GM12878 (cell line): Measurements from ENCODE around the gene LCN1.

Source experiments
- CBFB ChIP-seq: IDR thresholded peaks from 2 replicates; pipeline ENCODE4 v1.6.1; 2016; ENCODE audit warnings: antibody characterized with exemption, low read depth
- JUND ChIP-seq: IDR thresholded peaks from 2 replicates; pipeline ENCODE4 v1.6.1; 2012; ENCODE audit warnings: low read depth, mild to moderate bottlenecking, low read length, improper control_type of control experiment, moderate library complexity
- MYC ChIP-seq: IDR thresholded peaks from 2 replicates; pipeline ENCODE4 v1.6.1; 2011; ENCODE audit warnings: mild to moderate bottlenecking, low read length, moderate library complexity, inconsistent platforms; ENCODE audit not compliant: insufficient read depth, insufficient replicate concordance, insufficient read length, severe bottlenecking
- PML ChIP-seq: IDR thresholded peaks from 2 replicates; pipeline ENCODE4 v1.6.1; 2012; ENCODE audit warnings: low read length, inconsistent platforms
- POLR2AphosphoS5 ChIP-seq: IDR thresholded peaks from 2 replicates; pipeline ENCODE4 v1.6.1; 2011; ENCODE audit warnings: mild to moderate bottlenecking, low read length, inconsistent platforms
- RFX5 ChIP-seq: IDR thresholded peaks from 2 replicates; pipeline ENCODE4 v1.6.1; 2011; ENCODE audit warnings: low read depth, low read length, improper control_type of control experiment
- SIN3A ChIP-seq: IDR thresholded peaks from 2 replicates; pipeline ENCODE4 v1.6.1; 2012; ENCODE audit warnings: low read depth, low read length, improper control_type of control experiment
- ZNF217 ChIP-seq: fragments of 450-650 bp; IDR thresholded peaks from 2 replicates; pipeline ENCODE4 v1.6.1; 2017; ENCODE audit warnings: antibody characterized with exemption, mild to moderate bottlenecking
- ZNF274 ChIP-seq: IDR thresholded peaks from one replicate; pipeline ENCODE4 v1.8.0; 2011; ENCODE audit not compliant: insufficient read length, insufficient read depth
- ZNF384 ChIP-seq: IDR thresholded peaks from 2 replicates; pipeline ENCODE4 v1.6.1; 2012; ENCODE audit warnings: low read depth, mild to moderate bottlenecking, low read length, improper control_type of control experiment, borderline replicate concordance
- TF ChIP-seq, protein P1 (sequence below): IDR thresholded peaks from 2 replicates; pipeline ENCODE4 v1.6.1; 2012; ENCODE audit warnings: low read depth, low read length, improper control_type of control experiment
- TF ChIP-seq, protein P2 (sequence below), 3 experiments: IDR thresholded peaks in 2 of 3; conservative IDR thresholded peaks in 1 of 3; 2 replicates each; pipeline ENCODE4 v1.5.1; 2011; ENCODE audit warnings: low read depth in 3 of 3, low read length in 3 of 3, mild to moderate bottlenecking in 3 of 3, control low read depth in 2 of 3, moderate library complexity in 2 of 3, inconsistent platforms in 1 of 3, mixed read lengths in 1 of 3; ENCODE audit not compliant: control insufficient read depth in 2 of 3, insufficient read depth in 1 of 3; ENCODE audit errors: extremely low read depth in 1 of 3

DNA sequence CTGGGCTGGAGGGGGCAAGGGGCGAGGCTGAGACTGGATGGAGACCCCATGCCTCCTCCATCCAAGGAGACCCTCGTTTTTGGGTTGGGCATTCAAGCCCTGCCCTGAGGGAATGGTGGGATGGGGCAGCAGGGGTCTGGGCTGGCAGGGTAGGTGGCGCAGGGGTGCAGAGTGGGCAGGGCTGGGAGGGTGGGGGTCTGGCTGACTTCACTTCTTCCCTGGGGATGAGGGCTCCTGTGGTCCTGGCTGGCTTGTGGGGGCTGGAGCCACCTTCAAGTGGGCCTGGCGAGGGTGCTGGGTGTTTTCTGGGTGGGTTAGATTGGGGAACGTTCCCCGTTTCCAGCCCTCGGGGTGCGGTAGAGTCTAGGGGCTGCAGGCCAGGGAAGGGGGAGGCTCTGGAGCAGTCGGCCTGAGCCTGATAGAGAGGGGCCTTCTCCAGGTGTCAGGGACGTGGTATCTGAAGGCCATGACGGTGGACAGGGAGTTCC lies 412 bp downstream of the LCN1 start:
- TF ChIP-seq PML (no peak), CBFB (no peak), MYC (no peak), ZNF217 (no peak), RFX5 (no peak), ZNF274 (no peak), ZNF384 (no peak), POLR2AphosphoS5 (no peak), JUND (no peak), SIN3A (no peak)
- TF ChIP-seq, protein P1, sequence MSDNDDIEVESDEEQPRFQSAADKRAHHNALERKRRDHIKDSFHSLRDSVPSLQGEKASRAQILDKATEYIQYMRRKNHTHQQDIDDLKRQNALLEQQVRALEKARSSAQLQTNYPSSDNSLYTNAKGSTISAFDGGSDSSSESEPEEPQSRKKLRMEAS, result no peak
- TF ChIP-seq, protein P2, sequence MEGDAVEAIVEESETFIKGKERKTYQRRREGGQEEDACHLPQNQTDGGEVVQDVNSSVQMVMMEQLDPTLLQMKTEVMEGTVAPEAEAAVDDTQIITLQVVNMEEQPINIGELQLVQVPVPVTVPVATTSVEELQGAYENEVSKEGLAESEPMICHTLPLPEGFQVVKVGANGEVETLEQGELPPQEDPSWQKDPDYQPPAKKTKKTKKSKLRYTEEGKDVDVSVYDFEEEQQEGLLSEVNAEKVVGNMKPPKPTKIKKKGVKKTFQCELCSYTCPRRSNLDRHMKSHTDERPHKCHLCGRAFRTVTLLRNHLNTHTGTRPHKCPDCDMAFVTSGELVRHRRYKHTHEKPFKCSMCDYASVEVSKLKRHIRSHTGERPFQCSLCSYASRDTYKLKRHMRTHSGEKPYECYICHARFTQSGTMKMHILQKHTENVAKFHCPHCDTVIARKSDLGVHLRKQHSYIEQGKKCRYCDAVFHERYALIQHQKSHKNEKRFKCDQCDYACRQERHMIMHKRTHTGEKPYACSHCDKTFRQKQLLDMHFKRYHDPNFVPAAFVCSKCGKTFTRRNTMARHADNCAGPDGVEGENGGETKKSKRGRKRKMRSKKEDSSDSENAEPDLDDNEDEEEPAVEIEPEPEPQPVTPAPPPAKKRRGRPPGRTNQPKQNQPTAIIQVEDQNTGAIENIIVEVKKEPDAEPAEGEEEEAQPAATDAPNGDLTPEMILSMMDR (IDR thresholded peaks at IDR 0.05 in 2 of 3, conservative IDR thresholded peaks at IDR 0.05 in 1 of 3; ENCODE audit: control insufficient read depth in 2 of 3, extremely low read depth in 1 of 3, insufficient read depth in 1 of 3, low read depth in 3 of 3, low read length in 3 of 3), result no peak
